K562 (cell line): Measurements from ENCODE around the gene UTP14A. TPM values are rescaled to one million over a fixed set of nuclear protein-coding genes. Genes with fewer than 3 reads are reported as not detected.

Source experiments
- ATAC-seq: fragments of 200-7000 bp; cut with Tn5 transposase; 3 replicates; pipeline ENCODE4 v1.9.1; 2020; ENCODE audit warnings: moderate library complexity
- BruUV-seq: library from RNA; stranded (reverse); fragments of 400-500 nt; replicated peaks from 2 replicates; lab custom pipeline; 2021; lab: Mats Ljungman, UMichigan
- CTCF ChIA-PET: fragments of 300-600 bp; formaldehyde crosslinking; extraction: SDS; loops from one replicate; lab custom pipeline; 2021; ENCODE audit warnings: low intra/inter-chr PET ratio; lab: Yijun Ruan, JAX
- POLR2A ChIA-PET: fragments of 300-600, 350-650 bp; sonication (Branson Sonifier 250); formaldehyde crosslinking; extraction: SDS; loops from one replicate; lab custom pipeline; 2021; ENCODE audit warnings: antibody characterized with exemption, inconsistent platforms; lab: Yijun Ruan, JAX
- DNase-seq, 4 experiments: peaks; one replicate each; pipeline versions ENCODE4 v3.0.0 to v3.0.0-alpha.2; 2011 to 2018; ENCODE audit warnings: low spot score in 3 of 4, mixed read lengths in 3 of 4; ENCODE audit errors: extremely low read depth in 1 of 4
- FAIRE-seq: peaks from 2 replicates; lab custom pipeline; 2011; peaks lifted over from hg19 to GRCh38; lab: Jason Lieb, UNC
- H2AFZ ChIP-seq: 2 replicates; pipeline ENCODE4 v1.6.0; 2011; ENCODE audit warnings: low read depth, low read length, control low read depth, inconsistent platforms
- H3K27ac ChIP-seq: fragments of 200-600 bp; 3 replicates; pipeline ENCODE4 v1.8.0; 2011; ENCODE audit warnings: low read depth, mild to moderate bottlenecking, control low read depth, inconsistent platforms, low read length, moderate library complexity, mixed read lengths; ENCODE audit errors: extremely low read depth
- H3K27me3 ChIP-seq, 2 experiments: fragments of 300-600 bp in 1 of 2; 2 replicates in 1 of 2; 3 replicates in 1 of 2; pipeline versions ENCODE4 v1.6.0 to v1.8.0; 2011; ENCODE audit warnings: inconsistent platforms in 2 of 2, low read length in 2 of 2, mild to moderate bottlenecking in 1 of 2, mixed read lengths in 1 of 2, moderate library complexity in 1 of 2; ENCODE audit not compliant: control insufficient read depth in 2 of 2, insufficient read depth in 2 of 2
- H3K36me3 ChIP-seq: fragments of 300-600 bp; 3 replicates; pipeline ENCODE4 v1.8.0; 2011; ENCODE audit warnings: mild to moderate bottlenecking, low read length, inconsistent platforms; ENCODE audit not compliant: control insufficient read depth, insufficient read depth
- H3K4me1 ChIP-seq, 2 experiments: fragments of 200-600 bp in 1 of 2; replicated peaks in 1 of 2; 2 replicates in 1 of 2; 3 replicates in 1 of 2; pipeline versions ENCODE4 v1.5.1 to v1.8.0; 2011; ENCODE audit warnings: inconsistent platforms in 2 of 2, low read length in 2 of 2, mild to moderate bottlenecking in 1 of 2, mixed read lengths in 1 of 2, moderate library complexity in 1 of 2; ENCODE audit not compliant: control insufficient read depth in 2 of 2, insufficient read depth in 2 of 2
- H3K4me2 ChIP-seq: 2 replicates; pipeline ENCODE4 v1.6.1; 2011; ENCODE audit warnings: low read length, control low read depth, inconsistent platforms, mixed read lengths; ENCODE audit not compliant: insufficient read depth
- H3K4me3 ChIP-seq: fragments of 200-600 bp; sonication (generic), shearing (Covaris generic); 2 replicates; pipeline ENCODE4 v1.5.1; 2016; ENCODE audit warnings: control low read depth, inconsistent platforms
- H3K79me2 ChIP-seq: fragments of 200-600 bp; 3 replicates; pipeline ENCODE4 v1.8.0; 2011; ENCODE audit warnings: low read length, inconsistent platforms; ENCODE audit not compliant: control insufficient read depth, insufficient read depth
- H3K9ac ChIP-seq, 2 experiments: 2 replicates each; pipeline versions ENCODE4 v1.6.0 to v1.6.1; 2011; ENCODE audit warnings: low read depth in 2 of 2, low read length in 2 of 2, control low read depth in 1 of 2, inconsistent platforms in 1 of 2, mild to moderate bottlenecking in 1 of 2, mixed read lengths in 1 of 2; ENCODE audit not compliant: insufficient read depth in 1 of 2
- H3K9me1 ChIP-seq: one replicate; pipeline ENCODE4 v1.6.0; 2011; ENCODE audit warnings: inconsistent platforms, mild to moderate bottlenecking, low read length, moderate library complexity; ENCODE audit not compliant: control insufficient read depth, insufficient read depth
- H3K9me3 ChIP-seq: replicated peaks from 2 replicates; pipeline ENCODE4 v1.5.1; 2011; ENCODE audit warnings: low read depth, low read length, inconsistent platforms; ENCODE audit not compliant: control insufficient read depth, insufficient read depth
- H4K20me1 ChIP-seq: replicated peaks from 2 replicates; pipeline ENCODE4 v1.6.1; 2011; ENCODE audit warnings: low read length, inconsistent platforms, mixed read lengths; ENCODE audit not compliant: control insufficient read depth, insufficient read depth
- ATF3 ChIP-seq, 2 experiments: fragments of 450-650 bp in 1 of 2; sonication (generic) in 1 of 2; formaldehyde crosslinking in 1 of 2; IDR thresholded peaks in 1 of 2; conservative IDR thresholded peaks in 1 of 2; 2 replicates each; pipeline versions ENCODE4 v1.6.1 to v1.8.1; 2016 to 2023; ENCODE audit warnings: mild to moderate bottlenecking in 2 of 2, moderate library complexity in 2 of 2, inconsistent platforms in 1 of 2, missing genetic modification reagents in 1 of 2
- CTCF ChIP-seq, 3 experiments: IDR thresholded peaks in 2 of 3; conservative IDR thresholded peaks in 1 of 3; 2 replicates each; pipeline ENCODE4 v1.5.1; 2011 to 2012; ENCODE audit warnings: low read length in 3 of 3, mild to moderate bottlenecking in 3 of 3, control low read depth in 2 of 3, improper control_type of control experiment in 1 of 3, inconsistent platforms in 1 of 3, low read depth in 1 of 3, mixed read lengths in 1 of 3, moderate library complexity in 1 of 3; ENCODE audit not compliant: insufficient read depth in 2 of 3
- DIDO1 ChIP-seq: fragments of 450-650 bp; IDR thresholded peaks from 2 replicates; pipeline ENCODE4 v1.6.1; 2016; ENCODE audit warnings: low read depth, missing biosample characterization, missing genetic modification characterization
- ETS2 ChIP-seq: IDR thresholded peaks from 2 replicates; pipeline ENCODE4 v1.6.1; 2016; ENCODE audit warnings: borderline replicate concordance, missing genetic modification characterization, mild to moderate bottlenecking, moderate library complexity, missing compliant biosample characterization; ENCODE audit not compliant: poor library complexity, severe bottlenecking
- KHSRP ChIP-seq: fragments of 450-650 bp; IDR thresholded peaks from 2 replicates; pipeline ENCODE4 v1.6.1; 2017
- KLF10 ChIP-seq: fragments of 250-450 bp; sonication (Bioruptor Pico); IDR thresholded peaks from 2 replicates; pipeline ENCODE4 v1.6.1; 2021; ENCODE audit warnings: matching md5 sums
- MTF1 ChIP-seq: fragments of 250-450 bp; sonication (Bioruptor Pico); IDR thresholded peaks from 2 replicates; pipeline ENCODE4 v1.9.0; 2021; ENCODE audit warnings: moderate library complexity, mild to moderate bottlenecking, inconsistent platforms, borderline replicate concordance
- PKNOX1 ChIP-seq: fragments of 450-650 bp; IDR thresholded peaks from 2 replicates; pipeline ENCODE4 v1.6.1; 2016
- POLR2A ChIP-seq: fragments of 450-650 bp; conservative IDR thresholded peaks from 2 replicates; pipeline ENCODE4 v1.6.1; 2016
- POU5F1 ChIP-seq: fragments of 150-350 bp; IDR thresholded peaks from 2 replicates; pipeline ENCODE4 v1.6.1; 2014; ENCODE audit warnings: borderline replicate concordance, low read length, low read depth, mild to moderate bottlenecking; ENCODE audit not compliant: partially characterized antibody
- RAD21 ChIP-seq, 2 experiments: fragments of 250-450 bp in 1 of 2; fragments of 450-650 bp in 1 of 2; sonication (Bioruptor Pico) in 1 of 2; formaldehyde crosslinking in 1 of 2; IDR thresholded peaks in 1 of 2; conservative IDR thresholded peaks in 1 of 2; 2 replicates each; pipeline versions ENCODE4 v1.4.0 to v1.8.0; 2020 to 2022; ENCODE audit warnings: mild to moderate bottlenecking in 2 of 2, moderate library complexity in 1 of 2
- RBM17 ChIP-seq: fragments of 200-400 bp; formaldehyde crosslinking; IDR thresholded peaks from 2 replicates; pipeline ENCODE4 v1.6.1; 2017; ENCODE audit warnings: low read depth, mild to moderate bottlenecking, low read length, borderline replicate concordance
- TSC22D4 ChIP-seq: fragments of 450-650 bp; IDR thresholded peaks from 2 replicates; pipeline ENCODE4 v1.6.1; 2016; ENCODE audit warnings: missing genetic modification characterization, missing biosample characterization, control low read depth
- ZFP30 ChIP-seq: fragments of 250-450 bp; sonication (Bioruptor Pico); IDR thresholded peaks from 2 replicates; pipeline ENCODE4 v1.8.0; 2022; ENCODE audit warnings: moderate library complexity, mild to moderate bottlenecking, inconsistent platforms, borderline replicate concordance
- ZNF174 ChIP-seq: fragments of 250-450 bp; sonication (Bioruptor Pico); IDR thresholded peaks from 2 replicates; pipeline ENCODE4 v1.4.0; 2020; ENCODE audit warnings: mild to moderate bottlenecking
- ZNF431 ChIP-seq: sonication (generic); formaldehyde crosslinking; IDR thresholded peaks from 2 replicates; pipeline ENCODE4 v1.8.0; 2022; ENCODE audit warnings: mild to moderate bottlenecking, missing genetic modification reagents
- WGBS: fragments of 100-300 bp; shearing (Covaris generic); methylation state at CpG from one replicate; pipeline ENCODE4 v1.1.6; 2016; ENCODE audit warnings: low coverage, mixed read lengths; ENCODE audit not compliant: insufficient coverage; ENCODE audit errors: missing lambda C conversion rate; 5-methylcytosine and 5-hydroxymethylcytosine counted together
- in situ Hi-C: fragments of 300-500 bp; cut with MboI; formaldehyde crosslinking; loops from 4 replicates; pipeline ENCODE4 v1.15.0; 2018; ENCODE audit warnings: inconsistent platforms, mixed read lengths
- intact Hi-C: fragments of 100-400 bp; cut with micrococcal nuclease; formaldehyde crosslinking; loops from 2 replicates; pipeline ENCODE4 v1.14.2; 2022
- polyA plus RNA-seq, 8 experiments: library from polyadenylated mRNA; depleted of rRNA in 4 of 8; stranded (reverse) in 5 of 8; unstranded in 3 of 8; fragments of >200 nt; fragmentation: Nextera tagmentation in 2 of 8; fragmentation: Illumina TruSeq in 1 of 8; extraction: Ambion mirVana in 2 of 8; extraction: Trizol in 1 of 8; gene quantifications; 2 replicates each; pipeline versions ENCODE4 v1.2.1 to v1.2.3, GENCODE V29; 2011 to 2014; ENCODE audit warnings: inconsistent platforms in 1 of 8, missing spikeins in 1 of 8
- total RNA-seq, 7 experiments: library from RNA; depleted of rRNA in 6 of 7; stranded (reverse); fragments of >200 nt in 6 of 7; fragmentation: Illumina TruSeq in 2 of 7; extraction: Trizol in 2 of 7; gene quantifications; 2 replicates each; pipeline versions ENCODE4 v1.2.1 to v1.2.3, GENCODE V29; 2011 to 2021; ENCODE audit warnings: low replicate concordance in 1 of 7

Gene UTP14A
- total and polyA plus RNA-seq, 9 of the 15 experiments (the other 6 are each of a cell fraction or from before 2014, with no cell fraction given): 30.5 to 91.0 (median 64.1) TPM

- TF ChIP-seq ETS2: no peak
- TF ChIP-seq RBM17: no peak
- no peak for TF ChIP-seq ZNF174 (CRISPR knock-in tag)
- TF ChIP-seq PKNOX1: no peak
Observed at GRCh38 chrX:129908636-129909035, 2.7 kb downstream of the UTP14A start (continued).

- H3K4me2 ChIP-seq: no peak overlapping the region
- no peak overlapping the region for H3K27ac ChIP-seq
- in situ Hi-C loops: loop anchor here (10.0 kb wide), 2 partner anchors 109 to 139 kb away; no protein-coding TSS in a partner anchor
- H4K20me1 ChIP-seq: no peaks in the 10 kb centered on the region; the same call in 1 of the 2 replicates
- H3K9ac ChIP-seq: no peak overlapping the region
- H3K9me1 ChIP-seq: no peaks in the 10 kb centered on the region
- no peaks in the 10 kb centered on the region for H3K4me1 ChIP-seq
- BruUV-seq: no TSS peak
- intact Hi-C loops: loop anchor here (1.0 to 5.0 kb wide), 3 partner anchors 103 to 318 kb away; no protein-coding TSS in a partner anchor
- H3K4me3 ChIP-seq: no peak overlapping the region
- peak; percentile 36 to 75 (median 50) for DNase-seq
- H3K27me3 ChIP-seq: no peaks in the 10 kb centered on the region
- peaks cover 91% of the 10 kb centered on the region for H3K36me3 ChIP-seq
- no peak overlapping the region for H2AFZ ChIP-seq
- ChIA-PET POLR2A (interaction anchor here (0.6 to 1.8 kb wide), 6 partner anchors 11 to 154 kb away, joined by 3 to 6 read pairs (median 4); no protein-coding TSS in a partner anchor), CTCF (interaction anchor here (0.6 to 4.2 kb wide), 5 partner anchors 102 to 266 kb away, joined by 3 to 23 read pairs (median 3); no protein-coding TSS in a partner anchor)
- WGBS: 43% methylated on average over 12 of the region's 15 CpGs
- peak; percentile 86 for FAIRE-seq
- no peaks in the 10 kb centered on the region for H3K79me2 ChIP-seq
- H3K9me3 ChIP-seq: no peaks in the 10 kb centered on the region
- ATAC-seq: peak; percentile 90
- TF ChIP-seq POU5F1 (no peak), ZNF431 (CRISPR knock-in tag) (no peak), KLF10 (CRISPR knock-in tag) (no peak), TSC22D4 (tag) (no peak), MTF1 (CRISPR knock-in tag) (no peak), ATF3 (IDR thresholded peaks at IDR 0.05) (peak; percentile 65), ATF3 (CRISPR knock-in tag; conservative IDR thresholded peaks at IDR 0.05) (no peak), POLR2A (0 out of 2 replicates have a peak, but pooled peaks have one; percentile 19), DIDO1 (tag) (no peak), KHSRP (no peak), ZFP30 (CRISPR knock-in tag) (no peak), RAD21 (CRISPR knock-in tag; conservative IDR thresholded peaks at IDR 0.05 in 1 of 2, IDR thresholded peaks at IDR 0.05 in 1 of 2) (peak; percentile 80), CTCF (IDR thresholded peaks at IDR 0.05 in 2 of 3, conservative IDR thresholded peaks at IDR 0.05 in 1 of 3; ENCODE audit: insufficient read depth in 2 of 3, low read depth in 1 of 3, low read length in 3 of 3) (peak; percentile 59 to 78 (median 70))
Observed at GRCh38 chrX:129925305-129926092, 19.5 kb downstream of the UTP14A start.
